GM18498 (cell line): Measurements from ENCODE around the gene HELT.

Source experiments
- ATAC-seq: cut with Tn5 transposase; IDR thresholded peaks from one replicate; pipeline ENCODE4 v1.9.1; 2021; ENCODE audit warnings: mild to moderate bottlenecking, moderate library complexity; ENCODE audit not compliant: unreplicated experiment

The HELT gene

DNA sequence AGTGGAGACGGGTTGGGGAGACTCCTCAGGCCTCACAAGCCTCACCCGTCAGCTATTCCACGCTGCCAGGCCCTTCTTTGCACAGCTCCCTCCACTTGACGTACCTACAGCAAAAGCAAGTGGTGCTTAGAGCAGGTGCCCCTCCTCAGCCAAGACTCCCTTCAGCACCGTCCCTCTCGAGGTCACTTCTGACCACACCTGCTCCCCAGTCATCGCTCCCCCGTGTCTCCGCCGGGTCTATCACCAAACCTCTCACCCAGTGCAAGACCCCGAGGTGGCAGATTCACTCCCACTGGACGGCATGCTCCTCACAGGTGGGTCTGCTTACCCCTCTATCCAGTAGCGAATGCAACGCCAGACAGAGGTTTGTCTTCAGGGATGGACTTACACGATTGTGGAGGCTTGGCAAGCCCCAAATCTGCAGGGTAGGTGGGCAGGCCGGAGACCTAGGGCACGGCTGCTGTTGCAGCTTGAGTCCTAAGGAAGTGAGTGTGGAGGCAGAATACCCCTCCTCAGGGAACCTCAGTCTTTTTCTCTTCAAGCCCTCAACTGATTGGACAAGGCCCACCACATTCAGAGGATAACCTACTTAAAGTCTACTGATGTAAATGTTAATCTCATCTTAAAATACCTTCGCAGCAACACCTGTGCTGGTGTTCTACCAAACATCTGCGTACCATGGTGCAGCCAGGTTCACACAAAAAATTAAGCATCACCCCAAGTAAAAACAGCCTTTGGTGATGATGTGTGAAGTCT lies 14.5 kb upstream of the HELT start:
- no peak for ATAC-seq

DNA sequence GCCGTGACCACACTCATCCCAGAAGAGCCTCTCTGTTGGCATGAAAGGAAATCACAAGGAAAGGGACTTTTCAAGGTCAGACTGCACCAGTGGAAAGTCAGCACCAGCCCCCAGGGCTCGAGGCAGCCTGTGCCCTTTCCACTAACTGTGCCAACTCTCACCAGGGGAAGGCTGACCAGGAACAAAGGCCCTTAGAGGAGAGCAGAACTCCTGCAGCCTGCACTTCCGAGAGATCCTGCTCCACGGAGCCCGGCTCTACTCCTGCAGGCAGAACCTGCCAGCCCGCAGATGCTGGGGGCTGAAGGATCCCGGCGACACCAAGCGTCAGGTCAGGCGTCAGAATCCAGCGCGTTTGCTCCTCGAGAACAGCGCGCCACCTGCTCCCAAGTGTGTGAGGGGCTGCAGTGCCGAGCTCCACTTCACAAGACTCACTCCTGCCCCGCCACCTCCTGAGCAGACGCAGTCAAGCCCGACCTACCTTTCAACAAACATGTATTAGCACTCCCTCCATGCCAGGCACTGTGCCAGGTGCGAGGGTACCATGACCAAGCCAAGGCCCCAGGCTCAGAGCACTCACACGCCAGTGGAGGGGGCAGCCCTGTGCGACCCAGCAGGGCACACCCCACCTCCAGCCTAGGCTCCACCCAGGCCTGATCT lies 13.6 kb upstream of the HELT start:
- peak; percentile 40 for ATAC-seq

DNA sequence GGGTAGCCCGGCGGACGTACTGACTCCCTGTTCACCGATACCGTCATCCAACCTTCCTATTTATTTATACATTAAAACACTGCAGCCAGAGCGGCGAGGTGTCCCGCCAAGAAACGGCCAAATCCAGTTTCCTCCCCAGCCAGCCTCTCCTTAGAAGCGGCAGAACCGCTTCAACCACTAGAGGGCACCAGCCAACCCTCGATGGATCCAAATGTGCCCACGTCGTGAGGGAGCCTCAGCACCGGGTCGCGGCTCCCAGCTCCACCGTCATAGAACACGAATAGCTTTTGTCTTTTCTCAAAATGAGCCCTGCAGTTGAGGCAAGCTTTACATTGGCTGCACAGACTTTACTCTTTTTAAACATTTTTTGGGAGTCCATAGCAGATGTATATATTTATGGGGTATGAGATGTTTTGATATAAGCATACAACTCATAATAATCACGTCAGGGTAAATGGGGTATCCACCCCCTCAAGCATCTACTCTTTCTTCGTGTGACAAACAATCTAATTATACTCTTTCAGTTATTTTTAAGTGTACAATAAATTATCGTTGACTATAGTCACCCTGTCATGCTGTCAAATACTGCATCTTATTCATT lies 13.0 kb upstream of the HELT start:
- ATAC-seq = peak; percentile 88

DNA sequence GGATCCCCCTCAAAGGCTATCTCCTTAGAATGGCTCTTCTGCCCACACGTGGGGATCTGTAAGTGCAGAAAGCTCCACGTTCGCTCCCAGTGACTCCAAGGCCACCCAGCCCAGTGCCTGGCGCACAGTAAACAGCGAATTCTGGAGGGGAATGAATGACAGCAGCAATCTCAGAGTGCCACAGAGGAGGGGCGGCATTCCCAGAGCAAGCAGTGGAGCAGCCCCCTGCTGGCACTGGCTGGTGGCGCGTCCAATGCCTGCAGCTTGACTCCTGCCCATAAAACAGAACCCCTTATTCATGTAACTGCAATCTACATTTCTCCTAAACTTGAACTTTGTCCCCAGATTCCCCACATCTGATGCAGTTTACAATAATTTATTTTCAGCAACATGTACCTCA lies 6.9 kb upstream of the HELT start:
- no peak for ATAC-seq

DNA sequence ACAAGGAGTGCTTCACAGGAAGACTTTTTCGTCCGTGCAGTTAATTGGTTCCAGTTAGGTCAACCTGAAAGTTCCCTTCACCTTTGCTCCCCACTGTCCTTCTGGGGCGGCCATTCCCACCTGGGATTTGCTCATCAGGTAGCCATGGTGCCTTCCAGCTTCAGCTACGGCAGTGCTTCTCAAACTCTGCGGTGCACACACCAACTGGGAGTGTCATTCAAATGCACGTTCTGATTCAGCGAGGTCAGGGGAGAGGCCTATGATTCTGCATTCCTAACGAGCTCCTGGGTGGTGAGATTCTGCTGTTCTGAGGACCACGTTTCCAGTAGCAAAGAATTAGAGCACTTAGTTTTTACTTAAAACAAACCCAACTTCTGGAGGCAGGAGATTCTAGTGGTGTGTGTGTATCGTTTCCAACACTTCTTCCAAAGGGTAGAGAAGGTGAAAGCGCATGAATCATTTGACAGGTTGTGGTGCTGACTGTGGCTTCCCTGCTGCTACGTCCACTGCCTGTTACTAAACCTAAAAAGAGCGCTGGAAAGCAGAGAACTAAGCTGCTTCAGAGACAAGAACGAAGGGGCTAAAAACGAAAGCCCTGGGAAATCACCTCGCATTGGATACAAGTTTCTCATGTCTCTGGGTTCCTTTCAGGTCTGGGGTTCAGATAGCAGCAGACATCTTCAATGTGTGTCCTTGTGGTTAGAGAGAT lies 4.7 kb upstream of the HELT start:
- ATAC-seq = no peak

DNA sequence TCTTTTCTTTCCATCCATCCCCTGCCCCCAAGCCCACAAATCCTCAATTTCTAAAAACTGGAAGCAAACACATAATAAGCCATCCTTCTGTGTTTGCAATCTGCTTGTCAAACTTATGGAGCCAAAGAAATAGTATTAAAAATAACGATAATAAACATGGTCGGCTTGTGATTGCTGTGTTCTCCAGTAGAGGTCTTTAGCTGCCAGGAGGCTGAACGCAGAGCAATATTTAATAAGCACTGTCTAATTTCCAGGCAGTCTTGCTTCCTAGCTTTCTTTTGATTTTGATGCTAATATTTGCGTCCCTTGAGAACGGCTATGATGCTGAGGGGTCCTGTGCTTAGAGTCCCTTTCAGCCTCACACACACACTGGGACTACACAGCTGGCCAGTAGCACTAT lies 3.2 kb upstream of the HELT start:
- no peak for ATAC-seq

DNA sequence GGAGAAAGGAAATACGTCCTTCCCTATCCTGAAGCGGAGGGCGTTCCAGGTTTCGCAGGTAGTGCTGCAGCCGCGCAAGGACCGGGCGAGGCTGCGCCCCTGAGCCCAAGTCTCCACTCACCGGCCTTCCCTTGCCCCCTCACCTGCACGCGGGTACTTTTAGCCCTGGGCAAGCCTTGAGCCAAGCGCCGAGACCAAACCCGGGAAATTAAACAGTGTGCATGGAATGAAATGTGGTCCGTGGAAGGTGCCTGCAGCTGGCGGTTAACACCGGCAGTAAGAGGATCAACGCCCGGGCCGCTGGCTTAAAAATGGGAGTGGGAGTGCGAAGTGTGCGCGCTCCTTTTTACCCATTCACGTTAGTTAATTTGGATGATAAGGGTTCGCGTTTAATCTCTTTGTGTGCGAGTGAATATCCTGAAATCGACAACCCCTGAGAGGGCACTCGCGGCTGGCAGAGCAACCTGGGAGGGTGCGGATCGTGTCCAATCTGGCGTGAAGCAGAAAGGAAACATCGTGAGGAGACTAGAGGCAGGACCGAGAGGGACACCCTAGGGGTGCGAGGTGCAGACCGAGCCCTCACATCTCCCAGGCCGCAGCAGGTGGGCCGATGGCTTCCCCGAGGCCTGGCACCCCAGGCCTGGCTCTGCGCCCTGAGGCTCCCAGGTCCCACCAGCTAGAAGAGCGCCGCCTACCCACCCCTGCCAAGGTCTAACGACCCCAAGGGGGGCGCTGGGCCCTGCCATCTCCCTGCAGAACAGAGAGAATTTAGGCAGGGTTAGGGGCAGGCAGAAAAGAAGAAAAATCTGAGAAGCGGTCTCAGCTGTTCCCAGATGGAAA lies 2.0 kb upstream of the HELT start:
- ATAC-seq = no peak

DNA sequence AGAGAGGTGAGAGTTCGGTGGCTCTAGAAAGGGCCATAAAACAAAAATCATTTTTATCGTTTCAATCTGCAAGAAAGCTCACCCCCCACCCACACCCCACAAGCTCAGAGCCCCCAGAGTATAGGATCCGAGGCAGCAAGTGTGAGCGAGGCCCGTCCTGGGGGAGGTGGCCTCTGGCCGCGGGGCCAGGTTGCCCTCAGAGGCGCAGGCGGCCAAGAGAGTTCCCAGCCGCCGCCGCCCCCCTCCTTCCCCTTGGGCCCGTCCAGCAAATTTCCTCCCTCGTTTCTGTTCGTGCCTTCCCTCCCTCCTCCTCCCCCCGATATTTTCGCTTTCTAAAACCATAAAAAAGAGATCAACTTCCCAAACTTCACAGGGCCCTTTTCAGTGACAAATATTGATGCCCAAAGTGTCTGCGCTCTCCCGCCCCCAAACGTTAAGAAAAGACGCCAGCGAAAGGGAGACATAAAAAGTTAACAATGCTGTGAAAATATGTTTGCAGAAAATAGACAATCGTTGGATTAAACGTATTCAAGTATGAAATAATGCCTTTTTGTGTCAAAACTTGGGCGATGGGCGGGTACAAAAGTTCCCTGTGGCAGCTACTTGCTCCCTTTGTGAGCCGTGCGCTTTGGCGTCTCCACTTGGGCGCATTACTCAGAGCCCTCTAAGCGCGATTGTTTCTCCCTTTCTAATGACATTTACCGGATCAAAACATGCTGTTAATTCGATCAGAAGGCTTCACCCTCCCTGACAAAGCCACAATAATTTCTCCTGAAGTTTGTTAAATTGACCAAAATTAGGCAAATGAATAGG lies 1.1 kb upstream of the HELT start:
- no peak for ATAC-seq

DNA sequence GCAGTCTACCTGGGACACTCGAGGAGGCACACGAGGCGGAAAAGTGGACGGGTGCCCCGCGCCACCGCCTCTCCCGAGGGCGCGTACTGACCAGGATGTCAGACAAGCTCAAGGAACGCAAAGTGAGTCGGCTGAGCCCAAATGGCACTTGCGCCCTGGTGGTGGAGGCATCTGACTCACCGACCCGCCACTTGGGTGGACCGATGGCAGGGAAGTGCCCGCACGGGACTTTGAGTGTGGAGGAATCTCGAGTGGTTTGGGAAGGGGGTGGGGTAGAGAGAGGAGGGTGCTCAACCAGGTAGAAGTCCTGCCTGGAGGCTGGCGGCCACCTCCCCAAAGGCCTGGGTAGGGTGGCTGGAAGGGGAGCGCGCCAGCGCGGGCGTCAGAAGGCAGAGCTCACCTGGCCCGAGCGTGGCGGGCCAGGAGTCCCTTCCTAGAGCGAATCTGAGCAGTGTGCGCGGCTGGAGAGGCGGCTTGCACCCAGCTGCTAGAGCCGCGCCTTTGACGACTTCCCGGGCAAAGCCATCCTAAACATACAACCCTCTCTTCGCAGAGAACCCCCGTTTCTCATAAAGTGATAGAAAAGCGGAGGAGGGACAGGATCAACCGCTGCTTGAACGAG lies 655 bp downstream of the HELT start:
- no peak for ATAC-seq

DNA sequence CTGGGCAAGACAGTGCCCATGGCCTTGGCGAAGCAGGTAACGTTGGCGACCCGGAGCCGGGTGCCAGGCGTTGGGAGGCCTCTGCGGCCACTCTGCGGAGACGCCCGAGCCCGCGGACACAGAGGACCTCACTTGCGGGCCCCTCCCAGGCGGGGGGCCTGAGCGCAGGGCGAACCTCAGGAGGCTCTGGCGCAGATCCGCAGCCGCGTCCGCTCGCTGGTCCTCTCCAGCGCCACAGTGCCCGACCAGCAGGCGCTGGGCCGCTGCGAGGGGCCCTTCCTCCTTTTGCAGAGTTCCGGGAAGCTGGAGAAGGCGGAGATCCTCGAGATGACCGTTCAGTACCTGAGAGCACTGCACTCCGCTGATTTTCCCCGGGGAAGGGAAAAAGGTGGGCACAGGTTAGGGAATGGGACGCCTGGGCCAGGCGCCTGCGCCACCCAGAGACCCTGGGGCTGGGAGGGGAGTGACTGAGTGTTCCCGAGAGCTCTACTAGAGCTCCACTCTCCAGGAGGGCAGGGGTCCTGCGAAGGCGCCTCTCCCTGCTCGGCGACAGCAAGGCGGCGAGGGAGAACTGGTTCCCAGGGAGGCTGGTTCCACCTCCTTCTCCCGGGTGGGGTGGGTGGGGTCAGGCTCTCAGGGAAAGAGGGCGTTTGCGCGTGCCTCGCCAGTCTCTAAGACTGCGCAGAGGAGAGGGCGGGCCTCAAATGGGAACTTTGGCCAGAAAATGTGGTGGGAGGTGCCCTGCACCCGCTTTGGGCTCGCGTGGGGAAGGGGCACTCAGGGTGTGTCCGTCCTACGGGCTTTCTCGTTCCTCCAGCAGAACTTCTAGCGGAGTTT lies 1.4 kb downstream of the HELT start:
- no peak for ATAC-seq

DNA sequence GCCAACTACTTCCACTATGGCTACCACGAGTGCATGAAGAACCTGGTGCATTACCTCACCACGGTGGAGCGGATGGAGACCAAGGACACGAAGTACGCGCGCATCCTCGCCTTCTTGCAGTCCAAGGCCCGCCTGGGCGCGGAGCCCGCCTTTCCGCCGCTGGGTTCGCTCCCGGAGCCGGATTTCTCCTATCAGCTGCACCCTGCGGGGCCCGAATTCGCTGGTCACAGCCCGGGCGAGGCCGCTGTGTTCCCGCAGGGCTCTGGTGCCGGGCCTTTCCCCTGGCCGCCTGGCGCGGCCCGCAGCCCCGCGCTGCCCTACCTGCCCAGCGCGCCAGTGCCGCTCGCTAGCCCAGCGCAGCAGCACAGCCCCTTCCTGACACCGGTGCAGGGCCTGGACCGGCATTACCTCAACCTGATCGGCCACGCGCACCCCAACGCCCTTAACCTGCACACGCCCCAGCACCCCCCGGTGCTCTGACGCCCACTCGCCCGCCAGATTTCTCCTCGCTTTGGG lies 2.1 kb downstream of the HELT start:
- ATAC-seq = no peak

DNA sequence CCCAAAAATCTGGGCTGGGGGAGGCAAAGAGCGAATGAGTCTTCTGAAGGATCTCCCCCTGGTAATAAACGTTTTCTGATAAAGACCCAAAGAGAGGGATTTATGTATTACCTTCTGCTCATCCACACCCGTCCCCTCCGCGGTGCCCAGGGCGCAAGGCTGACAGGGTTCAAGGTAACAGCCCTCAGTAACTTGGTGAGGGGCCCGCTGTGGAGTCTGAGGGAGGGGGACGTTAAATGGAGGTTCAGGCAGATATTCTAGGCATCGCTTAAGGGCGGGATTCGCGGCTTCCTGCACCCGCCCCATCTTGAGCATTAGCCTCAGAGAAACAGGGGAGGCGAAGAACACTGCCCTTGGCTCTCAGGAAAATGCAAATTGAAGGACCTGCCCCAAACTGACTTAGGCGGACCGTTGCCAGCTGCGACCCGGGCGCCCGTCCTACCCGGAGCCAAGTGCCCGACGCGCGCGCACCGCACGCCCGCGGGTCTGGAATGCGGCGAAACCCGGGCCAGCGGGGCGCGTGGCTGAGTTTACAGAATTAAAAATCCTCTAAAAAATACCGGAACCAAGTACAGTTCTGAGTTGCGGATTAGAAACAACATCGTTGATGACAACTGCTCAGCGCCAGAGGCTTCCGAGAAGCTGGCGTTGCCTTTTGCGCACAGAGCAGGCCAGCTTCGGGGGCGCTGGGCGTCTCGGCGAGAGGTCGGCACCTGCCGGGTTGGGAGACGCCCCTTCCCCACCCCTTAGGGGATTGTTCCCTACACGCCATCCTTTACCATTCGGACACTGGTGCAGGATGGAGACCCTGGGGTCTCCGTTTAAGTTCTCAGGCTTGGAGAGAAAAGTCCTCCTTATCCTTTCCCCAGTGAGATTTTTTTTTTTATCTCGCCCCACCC lies 2.8 kb downstream of the HELT start:
- no peak for ATAC-seq

DNA sequence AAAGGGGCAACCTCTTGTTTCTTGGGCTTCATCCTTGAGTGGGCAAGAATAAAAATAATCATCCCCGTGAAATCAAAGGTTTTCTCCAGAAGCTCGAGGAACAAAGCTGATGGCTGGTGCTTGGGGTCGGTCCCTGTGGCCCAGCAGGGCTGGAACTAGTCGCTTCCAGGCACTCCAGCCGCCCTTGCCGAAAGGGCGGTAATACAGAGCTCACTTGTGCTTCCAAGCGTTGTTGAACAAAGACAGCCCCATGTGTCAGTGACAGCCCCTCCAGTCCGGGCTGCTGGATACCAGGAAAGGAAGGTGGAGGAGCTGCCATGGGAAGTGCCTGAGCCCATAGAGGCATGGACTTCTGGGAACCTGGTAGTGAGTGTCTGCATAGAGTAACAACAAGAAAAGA lies 5.2 kb downstream of the HELT start:
- no peak for ATAC-seq

DNA sequence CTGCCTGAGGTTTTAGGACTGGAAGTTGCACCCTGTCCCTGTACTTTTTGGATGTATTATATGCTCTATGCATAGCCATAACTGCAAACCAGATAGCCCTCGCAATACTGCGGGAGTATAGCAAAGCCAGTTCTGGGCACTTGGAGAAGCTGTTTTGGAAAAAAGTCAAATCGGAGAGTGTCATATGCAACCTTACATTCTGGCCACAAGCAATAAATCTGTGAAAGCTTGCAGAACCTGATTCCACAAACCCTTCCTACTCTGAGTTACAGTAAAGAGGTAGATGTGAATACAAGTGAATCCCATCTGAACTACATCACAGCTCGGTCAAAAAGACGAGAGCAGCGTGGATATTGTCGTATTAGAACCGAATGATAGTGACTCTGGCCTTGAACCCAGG lies 10.3 kb downstream of the HELT start:
- no peak for ATAC-seq

DNA sequence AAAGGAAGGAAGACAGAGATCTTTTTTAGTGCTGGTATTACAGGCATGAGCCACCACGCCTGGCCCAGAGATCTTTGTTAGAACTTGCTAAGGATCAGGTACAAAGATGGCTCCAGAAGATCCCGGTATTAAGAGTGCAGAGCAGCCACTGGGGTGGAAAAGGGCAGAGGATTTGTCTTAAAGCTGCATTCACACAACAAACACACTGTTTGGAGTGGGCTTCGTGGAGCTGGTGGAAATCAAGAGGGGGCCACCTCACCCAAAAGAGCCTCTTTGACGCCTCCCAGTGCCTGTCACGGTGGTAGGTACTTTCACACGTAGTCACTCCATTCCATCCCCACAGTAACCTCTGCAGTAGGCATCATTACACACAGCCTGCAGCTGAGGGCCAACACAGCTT lies 13.3 kb downstream of the HELT start:
- no peak for ATAC-seq

DNA sequence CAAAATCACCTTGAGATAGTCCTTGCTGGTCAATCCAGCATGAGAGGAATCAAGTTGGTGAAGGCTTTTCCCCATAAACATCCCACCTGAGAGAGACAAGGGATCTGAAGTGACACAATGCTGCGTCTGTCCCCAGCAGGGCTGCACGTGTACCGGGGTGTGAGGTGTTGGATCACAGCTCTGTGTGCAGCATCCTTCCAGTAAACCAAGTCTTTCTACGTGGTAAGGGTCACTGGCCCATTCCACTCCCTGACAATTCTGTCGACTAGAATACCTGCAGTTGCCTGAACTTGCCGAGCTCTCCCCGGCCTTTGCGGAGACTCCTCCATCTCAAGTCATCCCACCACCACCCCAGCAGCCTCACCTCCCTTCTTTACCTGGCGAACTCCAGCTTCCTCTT lies 14.8 kb downstream of the HELT start:
- ATAC-seq = no peak

DNA sequence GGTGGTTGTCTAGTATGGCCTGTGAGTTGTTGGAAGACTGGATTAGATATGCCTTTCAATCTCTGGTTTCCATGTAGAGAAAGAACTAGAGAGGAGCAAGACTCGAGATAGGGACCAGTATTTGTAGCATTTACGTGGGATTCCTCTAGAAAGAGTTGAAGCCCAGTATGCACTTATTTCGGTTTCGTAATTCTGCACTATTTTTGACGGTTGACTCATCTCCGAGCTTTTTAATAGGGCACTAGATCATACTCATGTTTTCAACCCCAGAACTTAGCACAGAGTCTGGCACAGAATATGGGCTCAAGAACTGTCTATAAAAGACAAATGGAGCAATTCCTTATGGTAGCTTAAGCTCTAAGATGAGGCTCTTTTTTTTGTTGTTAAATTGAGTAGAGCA lies 15.7 kb downstream of the HELT start:
- ATAC-seq = no peak
